ENCODE results near the gene HOXB6. TPM values are rescaled to one million over a fixed set of nuclear protein-coding genes. Genes with fewer than 3 reads are reported as not detected.

Gene HOXB6
- total RNA-seq, 4 donors from 2014 or later: 0.54 to 4.2 (median 1.3) TPM

- Histone ChIP-seq H3K4me1 (peaks cover 0 to 9% of the 10 kb centered on the region in 2 donors), H3K4me3 (replicated peaks in 1 of 3) (no peak overlapping the region), H3K27ac (no peak overlapping the region), H3K36me3 (no peaks in the 10 kb centered on the region), H3K27me3 (peaks cover 32% of the 10 kb centered on the region), H3K9me3 (no peaks in the 10 kb centered on the region)
- DNase-seq: no peak
- 18 to 32% methylated on average over 19 to 20 of the region's 23 CpGs for WGBS, 2 donors
- intact Hi-C loops (cut with DNase I): no loop called here
- TF ChIP-seq CTCF (IDR thresholded peaks at IDR 0.05): no peak
- TF ChIP-seq POLR2A (IDR thresholded peaks at IDR 0.05): no peak
Measured at GRCh38 chr17:48642843-48643696, 38.3 kb upstream of the HOXB6 start.

- H3K9me3 ChIP-seq: no peaks in the 10 kb centered on the region
- 6 to 10% methylated on average over 34 to 36 of the region's 58 CpGs for WGBS, 2 donors
- intact Hi-C loops (cut with DNase I): no loop called here
- peaks cover 40% of the 10 kb centered on the region for H3K27me3 ChIP-seq
- H3K36me3 ChIP-seq: no peaks in the 10 kb centered on the region
- DNase-seq: no peak
- no peak overlapping the region for H3K4me3 ChIP-seq (replicated peaks in 1 of 3)
- TF ChIP-seq POLR2A (IDR thresholded peaks at IDR 0.05): no peak
- no peak for TF ChIP-seq CTCF (IDR thresholded peaks at IDR 0.05)
- H3K4me1 ChIP-seq: peaks cover 0 to 8% of the 10 kb centered on the region in 2 donors
- no peak overlapping the region for H3K27ac ChIP-seq
Measured at GRCh38 chr17:48642059-48642842, 37.5 kb upstream of the HOXB6 start.

GRCh38 chr17:48641541-48642058 is 36.8 kb upstream of the HOXB6 start:
- H3K27me3 ChIP-seq: peaks cover 47% of the 10 kb centered on the region

GRCh38 chr17:48640858-48641180 is 36.0 kb upstream of the HOXB6 start:
- H3K4me1 ChIP-seq: peaks cover 0 to 4% of the 10 kb centered on the region in 2 donors
- H3K27ac ChIP-seq: no peak overlapping the region
- no peaks in the 10 kb centered on the region for H3K36me3 ChIP-seq
- intact Hi-C loops (cut with DNase I): no loop called here
- no peak for TF ChIP-seq POLR2A (IDR thresholded peaks at IDR 0.05)
- no peak for TF ChIP-seq CTCF (IDR thresholded peaks at IDR 0.05)
- DNase-seq: no peak
- H3K4me3 ChIP-seq (replicated peaks in 1 of 3): no peak overlapping the region
- peaks cover 50% of the 10 kb centered on the region for H3K27me3 ChIP-seq
- 45 to 68% methylated on average over 1 of the region's 1 CpG for WGBS, 2 donors
- H3K9me3 ChIP-seq: no peaks in the 10 kb centered on the region

More at GRCh38 chr17:48641541-48642058, 36.8 kb upstream of the HOXB6 start:
- TF ChIP-seq POLR2A (IDR thresholded peaks at IDR 0.05): no peak
- no peak for TF ChIP-seq CTCF (IDR thresholded peaks at IDR 0.05)
- no peak for DNase-seq
- H3K36me3 ChIP-seq: no peaks in the 10 kb centered on the region
- peaks cover 0 to 6% of the 10 kb centered on the region in 2 donors for H3K4me1 ChIP-seq
- no peak overlapping the region for H3K27ac ChIP-seq
- intact Hi-C loops (cut with DNase I): no loop called here
- no peak overlapping the region for H3K4me3 ChIP-seq (replicated peaks in 1 of 3)
- WGBS, 2 donors: 8% methylated on average over 28 to 29 of the region's 29 CpGs
- no peaks in the 10 kb centered on the region for H3K9me3 ChIP-seq

All from thyroid gland (tissue), 4 donors.